ENCODE data around the gene FASTKD1.
A peak's percentile ranks its signal among the peaks of the same experiment; 100 is the strongest.

FASTKD1 gene

DNA sequence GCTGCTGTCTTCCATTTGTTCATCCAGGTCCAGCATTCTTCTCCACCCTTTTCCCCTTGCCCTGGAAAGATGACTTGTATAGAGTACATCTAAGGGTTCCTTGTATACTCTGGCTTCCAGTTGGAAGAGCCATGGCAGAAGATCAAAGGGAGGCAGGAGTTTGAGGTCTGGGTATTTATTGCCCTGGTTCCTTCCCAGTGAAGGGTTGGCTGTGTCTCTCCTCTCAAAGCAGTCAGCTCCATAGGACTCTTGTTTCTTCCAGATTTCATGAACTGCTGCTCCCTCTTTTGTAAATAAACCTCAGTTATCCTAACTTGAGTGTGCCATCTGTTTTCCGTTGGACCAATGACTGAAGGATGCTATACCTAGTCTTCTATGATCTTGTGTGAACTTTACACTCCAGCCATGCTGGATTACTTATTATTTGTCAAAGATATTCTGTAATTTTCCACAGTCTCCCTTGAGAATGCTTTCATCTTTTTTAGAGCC lies 88.0 kb downstream of the FASTKD1 start:
- CTCF ChIA-PET: no interaction called here
- TF ChIP-seq HOXA7 (CRISPR knock-in tag; IDR thresholded peaks at IDR 0.05; ENCODE audit: borderline replicate concordance) (no peak), BCL11B (tag by site-specific recombination; IDR thresholded peaks at IDR 0.05; ENCODE audit: low read depth) (no peak), ZNF561 (tag by site-specific recombination; IDR thresholded peaks at IDR 0.05; ENCODE audit: borderline replicate concordance) (no peak), ZNF521 (tag by site-specific recombination; IDR thresholded peaks at IDR 0.05) (no peak), ZNF391 (tag by site-specific recombination; IDR thresholded peaks at IDR 0.05; ENCODE audit: borderline replicate concordance, low read depth) (no peak), ZNF394 (tag by site-specific recombination; IDR thresholded peaks at IDR 0.05; ENCODE audit: borderline replicate concordance) (no peak), SP2 (tag by site-specific recombination; IDR thresholded peaks at IDR 0.05) (no peak), ZNF571 (tag by site-specific recombination; IDR thresholded peaks at IDR 0.05) (no peak), ZNF169 (tag by site-specific recombination; IDR thresholded peaks at IDR 0.05) (no peak), ZNF747 (tag by site-specific recombination; IDR thresholded peaks at IDR 0.05) (no peak), KLF8 (tag by site-specific recombination; IDR thresholded peaks at IDR 0.05) (no peak), ZBTB7A (tag by site-specific recombination; IDR thresholded peaks at IDR 0.05; ENCODE audit: low read depth) (no peak), ZNF624 (tag by site-specific recombination; IDR thresholded peaks at IDR 0.05) (no peak), ZNF600 (tag by site-specific recombination; IDR thresholded peaks at IDR 0.05) (no peak), KLF9 (tag by site-specific recombination; IDR thresholded peaks at IDR 0.05; ENCODE audit: low read depth) (no peak), ZNF18 (tag by site-specific recombination; IDR thresholded peaks at IDR 0.05) (no peak), GFI1B (tag by site-specific recombination; IDR thresholded peaks at IDR 0.05) (no peak), ZNF843 (tag by site-specific recombination; IDR thresholded peaks at IDR 0.05) (no peak)
- no peak overlapping the region for H3K4me3 ChIP-seq (ENCODE audit: low read depth, low read length)
- POLR2A ChIA-PET: no interaction called here
- H3K36me3 ChIP-seq (ENCODE audit: control insufficient read depth in 2 of 2, insufficient read depth in 1 of 2, low read length in 2 of 2): peaks cover 14 to 38% of the 10 kb centered on the region in 2 experiments
- no peak overlapping the region for H3K27ac ChIP-seq (ENCODE audit: extremely low read depth, low read depth, low read length)
- no peaks in the 10 kb centered on the region for H3K9me3 ChIP-seq (ENCODE audit: control insufficient read depth, insufficient read depth, low read depth, low read length)
- H3K4me1 ChIP-seq (ENCODE audit: control insufficient read depth, insufficient read depth, low read length): no peaks in the 10 kb centered on the region

DNA sequence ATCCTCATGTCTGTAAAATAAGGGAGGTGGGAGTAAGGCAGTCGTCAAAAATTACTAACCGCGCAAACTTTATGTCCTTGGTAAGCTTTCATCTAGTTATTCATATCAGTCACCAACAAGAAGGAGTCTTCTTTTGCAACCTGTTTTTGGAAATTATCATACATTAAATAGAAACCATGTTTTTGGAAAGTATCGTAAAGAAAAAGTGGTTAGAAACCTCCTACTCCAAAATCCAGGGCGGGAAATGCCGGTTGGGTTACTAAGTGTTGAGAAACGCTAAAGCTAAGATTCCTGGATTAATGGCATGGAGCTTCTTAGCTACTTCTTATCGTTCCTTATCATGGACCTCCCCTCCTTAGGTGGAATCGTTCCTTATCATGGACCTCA lies 93.6 kb downstream of the FASTKD1 start:
- ChIA-PET CTCF (interaction anchor here (1.0 to 1.6 kb wide), 7 partner anchors 8 to 310 kb away, joined by 3 to 9 read pairs (median 4); no protein-coding TSS in a partner anchor), POLR2A (interaction anchor here (0.9 to 1.6 kb wide), 5 partner anchors 16 to 105 kb away, joined by 3 to 5 read pairs (median 3); no protein-coding TSS in a partner anchor)
- Histone ChIP-seq H3K9me3 (ENCODE audit: control insufficient read depth, insufficient read depth, low read depth, low read length) (no peaks in the 10 kb centered on the region), H3K4me3 (ENCODE audit: low read depth, low read length) (peak overlapping the region; percentile 64), H3K36me3 (ENCODE audit: control insufficient read depth in 2 of 2, insufficient read depth in 1 of 2, low read length in 2 of 2) (peaks cover 4 to 23% of the 10 kb centered on the region in 2 experiments), H3K4me1 (ENCODE audit: control insufficient read depth, insufficient read depth, low read length) (no peaks in the 10 kb centered on the region), H3K27ac (ENCODE audit: extremely low read depth, low read depth, low read length) (peak overlapping the region; percentile 1; the same call in 1 of the 2 replicates)
- TF ChIP-seq BCL11B (tag by site-specific recombination; IDR thresholded peaks at IDR 0.05; ENCODE audit: low read depth) (no peak), ZNF785 (tag by site-specific recombination; IDR thresholded peaks at IDR 0.05) (no peak), ZNF175 (tag by site-specific recombination; IDR thresholded peaks at IDR 0.05) (no peak)

All from HEK293 (cell line).